ENCODE measurements around the gene SDK1. TPM values are rescaled to one million over a fixed set of nuclear protein-coding genes. Genes with fewer than 3 reads are reported as not detected.

The SDK1 gene
- total RNA-seq, 1 donor, result 0.36 TPM

GRCh38 chr7:4048336-4048735, 747.3 kb downstream of the SDK1 start:
- no peak for TF ChIP-seq CTCF (IDR thresholded peaks at IDR 0.05; ENCODE audit: extremely low read depth, low read depth, low read length)
- Histone ChIP-seq H3K27me3 (ENCODE audit: insufficient read depth, low read length) (no peaks in the 10 kb centered on the region), H4K20me1 (ENCODE audit: insufficient read depth, low read length) (no peaks in the 10 kb centered on the region), H3K79me2 (ENCODE audit: insufficient read depth, low read length) (no peaks in the 10 kb centered on the region), H3K4me2 (ENCODE audit: insufficient read depth, low read length) (no peak overlapping the region), H3K9me3 (ENCODE audit: low read depth, low read length) (no peaks in the 10 kb centered on the region), H3K27ac (ENCODE audit: low read depth, low read length) (no peak overlapping the region), H3K4me3 (ENCODE audit: insufficient read depth, low read length) (no peak overlapping the region), H2AFZ (ENCODE audit: low read length) (no peak overlapping the region), H3K36me3 (ENCODE audit: insufficient read depth, low read length) (no peaks in the 10 kb centered on the region), H3K4me1 (ENCODE audit: insufficient read depth, low read length) (no peaks in the 10 kb centered on the region)
- no peak for DNase-seq (ENCODE audit: insufficient read length, low spot score, missing footprints)

GRCh38 chr7:4049202-4049601, 748.1 kb downstream of the SDK1 start:
- H3K9me3 ChIP-seq (ENCODE audit: low read depth, low read length), result no peaks in the 10 kb centered on the region
- no peak overlapping the region for H2AFZ ChIP-seq (ENCODE audit: low read length)
- H3K4me2 ChIP-seq (ENCODE audit: insufficient read depth, low read length), result no peak overlapping the region
- no peak for TF ChIP-seq CTCF (IDR thresholded peaks at IDR 0.05; ENCODE audit: extremely low read depth, low read depth, low read length)
- H3K36me3 ChIP-seq (ENCODE audit: insufficient read depth, low read length), result no peaks in the 10 kb centered on the region
- no peaks in the 10 kb centered on the region for H3K4me1 ChIP-seq (ENCODE audit: insufficient read depth, low read length)
- H3K79me2 ChIP-seq (ENCODE audit: insufficient read depth, low read length), result no peaks in the 10 kb centered on the region
- H4K20me1 ChIP-seq (ENCODE audit: insufficient read depth, low read length), result no peaks in the 10 kb centered on the region
- no peak overlapping the region for H3K4me3 ChIP-seq (ENCODE audit: insufficient read depth, low read length)
- DNase-seq (ENCODE audit: insufficient read length, low spot score, missing footprints), result no peak
- no peak overlapping the region for H3K27ac ChIP-seq (ENCODE audit: low read depth, low read length)
- no peaks in the 10 kb centered on the region for H3K27me3 ChIP-seq (ENCODE audit: insufficient read depth, low read length)

GRCh38 chr7:4050126-4050660, 749.1 kb downstream of the SDK1 start:
- no peaks in the 10 kb centered on the region for H3K4me1 ChIP-seq (ENCODE audit: insufficient read depth, low read length)
- DNase-seq (ENCODE audit: insufficient read length, low spot score, missing footprints), result no peak

GRCh38 chr7:4051696-4052095, 750.6 kb downstream of the SDK1 start:
- Histone ChIP-seq H3K9me3 (ENCODE audit: low read depth, low read length) (no peaks in the 10 kb centered on the region), H3K4me3 (ENCODE audit: insufficient read depth, low read length) (no peak overlapping the region), H3K4me2 (ENCODE audit: insufficient read depth, low read length) (no peak overlapping the region)

More at GRCh38 chr7:4050126-4050660, 749.1 kb downstream of the SDK1 start:
- Histone ChIP-seq H3K9me3 (ENCODE audit: low read depth, low read length) (no peaks in the 10 kb centered on the region), H3K4me2 (ENCODE audit: insufficient read depth, low read length) (no peak overlapping the region), H3K4me3 (ENCODE audit: insufficient read depth, low read length) (no peak overlapping the region), H2AFZ (ENCODE audit: low read length) (no peak overlapping the region), H3K79me2 (ENCODE audit: insufficient read depth, low read length) (no peaks in the 10 kb centered on the region), H3K36me3 (ENCODE audit: insufficient read depth, low read length) (no peaks in the 10 kb centered on the region), H3K27ac (ENCODE audit: low read depth, low read length) (no peak overlapping the region), H4K20me1 (ENCODE audit: insufficient read depth, low read length) (no peaks in the 10 kb centered on the region), H3K27me3 (ENCODE audit: insufficient read depth, low read length) (no peaks in the 10 kb centered on the region)
- no peak for TF ChIP-seq CTCF (IDR thresholded peaks at IDR 0.05; ENCODE audit: extremely low read depth, low read depth, low read length)

More at GRCh38 chr7:4051696-4052095, 750.6 kb downstream of the SDK1 start:
- H2AFZ ChIP-seq (ENCODE audit: low read length), result no peak overlapping the region
- no peaks in the 10 kb centered on the region for H3K79me2 ChIP-seq (ENCODE audit: insufficient read depth, low read length)
- no peak for DNase-seq (ENCODE audit: insufficient read length, low spot score, missing footprints)
- TF ChIP-seq CTCF (IDR thresholded peaks at IDR 0.05; ENCODE audit: extremely low read depth, low read depth, low read length), result no peak
- H3K27me3 ChIP-seq (ENCODE audit: insufficient read depth, low read length), result no peaks in the 10 kb centered on the region
- H4K20me1 ChIP-seq (ENCODE audit: insufficient read depth, low read length), result no peaks in the 10 kb centered on the region
- H3K36me3 ChIP-seq (ENCODE audit: insufficient read depth, low read length), result no peaks in the 10 kb centered on the region
- no peak overlapping the region for H3K27ac ChIP-seq (ENCODE audit: low read depth, low read length)
- no peaks in the 10 kb centered on the region for H3K4me1 ChIP-seq (ENCODE audit: insufficient read depth, low read length)

Measured in osteoblast (primary cell).